Amniotic epithelial cell (primary cell): ENCODE data around the gene RAG1.

ENCODE experiments used
- DNase-seq: peaks from one replicate; pipeline ENCODE4 v3.0.0-alpha.2; 2010; ENCODE audit warnings: low read depth

The RAG1 gene

DNA sequence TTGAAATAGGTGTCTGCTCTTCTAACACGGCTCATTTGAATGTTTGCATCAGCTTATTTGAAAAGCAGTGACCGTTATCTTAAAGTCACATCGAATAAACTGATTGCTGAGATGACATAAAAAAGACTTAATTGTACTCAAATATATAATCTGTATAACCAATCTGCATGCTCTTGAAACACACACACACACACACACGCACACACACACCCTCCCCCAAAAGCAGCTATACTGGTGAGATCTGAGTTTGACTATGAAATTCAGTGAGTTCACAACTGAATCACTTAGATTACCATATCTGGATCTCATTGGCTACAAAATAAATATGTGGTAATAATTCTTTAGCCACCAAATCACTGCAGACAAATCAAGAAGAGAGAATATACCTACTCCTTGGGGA, 22.7 kb downstream of the RAG1 start:
- no peak for DNase-seq

DNA sequence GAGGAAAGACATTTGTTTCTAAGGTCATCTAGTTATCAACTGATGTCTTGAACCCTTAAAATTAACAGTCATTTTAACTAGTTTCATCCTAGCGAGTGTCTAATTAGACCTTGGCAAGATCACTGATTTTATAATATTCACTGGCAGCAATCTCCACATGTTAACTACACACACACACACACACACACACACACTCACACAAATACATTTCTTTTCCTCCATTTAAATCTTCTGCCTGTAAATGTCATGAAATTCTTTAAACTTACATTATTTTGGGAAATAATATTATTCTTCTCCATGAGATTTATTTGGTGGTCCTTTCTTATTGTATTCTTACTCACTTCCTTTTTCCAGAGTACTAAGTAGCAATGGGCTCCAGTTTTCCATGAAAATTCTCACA, 23.6 kb downstream of the RAG1 start:
- DNase-seq = no peak

DNA sequence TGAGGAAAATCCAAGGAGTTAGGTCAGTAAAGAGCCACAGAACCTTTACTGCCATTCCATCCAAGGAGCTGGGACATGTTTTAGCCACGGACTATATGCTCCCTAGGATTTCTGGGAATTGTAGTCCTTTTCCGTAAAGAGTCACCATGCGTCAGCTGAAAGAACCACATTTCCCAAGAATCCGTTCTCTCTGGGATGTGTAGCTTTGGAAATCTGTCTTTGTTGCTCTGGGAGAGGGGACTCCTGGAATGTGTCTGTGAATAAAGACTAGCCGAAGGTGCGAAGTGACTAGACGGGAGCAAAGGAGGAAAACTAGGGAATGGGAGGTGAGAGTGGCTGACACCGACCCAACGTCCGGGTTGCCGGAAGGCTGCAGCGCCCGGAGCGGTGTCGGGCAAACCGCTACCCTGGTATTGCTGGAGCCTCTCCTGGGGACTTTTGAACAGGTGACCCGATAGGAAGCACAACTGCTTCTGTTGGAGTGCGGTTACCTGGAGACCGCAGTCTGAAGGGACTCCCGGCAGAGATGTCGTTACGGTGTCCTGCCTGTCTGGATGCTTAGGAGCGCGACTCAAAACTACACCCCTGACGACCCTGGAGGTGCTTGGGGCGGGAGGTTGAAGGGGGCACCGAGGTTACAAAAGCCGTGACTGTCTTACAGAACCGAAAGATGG, 26.6 kb downstream of the RAG1 start, which contains the start of gene IFTAP:
TSS of gene IFTAP (plus strand) at position 187 of the 674 bp plus-strand sequence. CDS start 15,602 bp downstream, outside the sequence.
- DNase-seq = peak; percentile 94

DNA sequence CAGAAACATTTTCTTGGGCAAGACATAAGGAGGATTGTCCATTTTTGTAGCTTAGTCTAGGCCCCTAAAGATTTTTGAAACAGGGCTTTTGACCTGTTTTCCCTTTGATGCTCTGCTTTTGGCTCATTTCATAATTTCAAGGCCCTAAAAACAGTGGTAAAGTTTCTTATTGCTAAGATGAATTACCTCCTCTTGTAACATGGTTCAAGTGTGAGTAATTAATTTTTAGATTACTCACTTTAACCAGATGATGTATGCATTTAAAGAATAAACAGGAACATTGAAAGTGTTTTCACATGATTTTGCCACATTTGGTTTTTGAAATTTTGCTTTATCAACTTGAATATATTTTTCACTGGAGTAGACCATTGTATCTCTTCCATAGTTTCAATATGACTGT, 29.1 kb downstream of the RAG1 start:
- no peak for DNase-seq

GRCh38 chr11:36598051-36598450, 30.2 kb downstream of the RAG1 start, which contains the start of gene RAG2:
TSS of gene RAG2 (minus strand) at chr11:36598236. CDS start at chr11:36594168, 4,068 bp downstream.
- DNase-seq = no peak

- DNase-seq = no peak
Observed at GRCh38 chr11:36600180-36600579, 32.4 kb downstream of the RAG1 start.

DNA sequence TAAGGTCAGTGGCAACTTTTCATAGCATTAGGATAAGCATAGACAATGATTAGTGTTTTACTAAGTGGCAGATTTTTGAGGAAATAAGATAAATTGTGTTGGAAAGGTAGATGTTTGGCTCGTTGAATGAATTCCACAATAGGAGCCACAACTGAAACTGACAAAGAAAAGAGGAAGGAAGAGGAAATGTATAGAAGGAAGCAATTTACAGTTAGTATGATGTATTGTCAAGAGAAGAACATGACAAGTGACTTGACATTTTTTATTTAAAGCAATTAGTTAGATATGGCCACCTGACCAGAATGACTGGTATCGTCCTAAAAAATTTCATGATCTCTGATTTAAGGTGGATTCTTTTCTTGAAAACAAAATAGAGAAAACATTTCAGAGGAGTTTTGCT, 33.3 kb downstream of the RAG1 start:
- DNase-seq = no peak

GRCh38 chr11:36602135-36602534, 34.3 kb downstream of the RAG1 start:
- no peak for DNase-seq

- no peak for DNase-seq
Observed at GRCh38 chr11:36605221-36606216, 37.7 kb downstream of the RAG1 start.

DNA sequence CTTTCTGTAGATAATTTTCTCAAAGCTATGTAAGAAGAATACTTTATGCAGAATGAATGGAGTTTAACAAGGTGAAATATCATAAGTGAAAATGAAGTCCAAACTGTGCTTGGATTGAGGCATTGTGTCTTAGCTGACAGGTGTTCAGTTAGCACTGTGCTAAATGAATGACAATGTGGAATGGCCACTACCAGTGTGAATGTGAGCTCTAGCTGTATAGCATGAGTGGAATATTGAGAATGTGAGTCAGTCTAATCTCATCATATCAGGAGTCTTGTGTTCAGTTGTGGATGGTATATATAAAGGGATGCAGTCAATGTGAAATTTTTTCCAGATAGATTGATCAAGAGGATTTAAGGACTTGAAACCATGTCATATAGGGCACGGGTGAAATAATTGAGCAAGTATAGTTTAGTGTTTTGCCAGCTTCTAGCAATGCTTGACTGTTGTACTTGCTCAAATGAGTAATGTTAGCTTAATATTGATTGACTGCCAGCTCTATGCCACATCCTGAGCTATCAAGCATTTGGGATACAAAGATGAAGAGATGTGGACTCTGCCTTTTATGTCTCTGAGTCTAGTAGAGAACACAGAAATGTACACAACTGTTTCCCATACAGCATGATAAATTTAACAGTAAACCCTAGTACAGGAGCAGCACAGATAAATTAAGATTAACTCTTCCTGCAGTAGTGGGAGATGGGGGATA, 40.8 kb downstream of the RAG1 start:
- no peak for DNase-seq

DNA sequence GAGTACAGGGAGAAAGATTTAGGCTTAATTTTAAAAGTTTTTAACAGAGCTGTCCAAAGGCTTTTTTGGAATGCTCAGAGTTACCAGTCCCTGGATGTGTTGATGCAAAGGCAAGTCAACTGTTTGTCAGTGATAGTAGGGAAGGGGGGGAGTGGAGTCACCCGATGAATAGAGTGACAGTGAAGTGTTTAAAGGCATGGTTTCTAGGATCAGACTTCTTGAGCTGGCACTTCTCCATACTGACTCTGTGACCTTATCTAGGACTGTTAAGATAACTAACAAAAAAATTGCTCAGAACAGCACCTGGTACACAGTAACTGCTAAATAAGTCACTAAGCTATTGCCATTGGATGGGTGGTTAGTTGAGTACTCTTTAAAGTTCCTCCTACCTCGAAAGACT, 41.6 kb downstream of the RAG1 start:
- DNase-seq = no peak

- no peak for DNase-seq
Observed at GRCh38 chr11:36615826-36616225, 48.0 kb downstream of the RAG1 start.

DNA sequence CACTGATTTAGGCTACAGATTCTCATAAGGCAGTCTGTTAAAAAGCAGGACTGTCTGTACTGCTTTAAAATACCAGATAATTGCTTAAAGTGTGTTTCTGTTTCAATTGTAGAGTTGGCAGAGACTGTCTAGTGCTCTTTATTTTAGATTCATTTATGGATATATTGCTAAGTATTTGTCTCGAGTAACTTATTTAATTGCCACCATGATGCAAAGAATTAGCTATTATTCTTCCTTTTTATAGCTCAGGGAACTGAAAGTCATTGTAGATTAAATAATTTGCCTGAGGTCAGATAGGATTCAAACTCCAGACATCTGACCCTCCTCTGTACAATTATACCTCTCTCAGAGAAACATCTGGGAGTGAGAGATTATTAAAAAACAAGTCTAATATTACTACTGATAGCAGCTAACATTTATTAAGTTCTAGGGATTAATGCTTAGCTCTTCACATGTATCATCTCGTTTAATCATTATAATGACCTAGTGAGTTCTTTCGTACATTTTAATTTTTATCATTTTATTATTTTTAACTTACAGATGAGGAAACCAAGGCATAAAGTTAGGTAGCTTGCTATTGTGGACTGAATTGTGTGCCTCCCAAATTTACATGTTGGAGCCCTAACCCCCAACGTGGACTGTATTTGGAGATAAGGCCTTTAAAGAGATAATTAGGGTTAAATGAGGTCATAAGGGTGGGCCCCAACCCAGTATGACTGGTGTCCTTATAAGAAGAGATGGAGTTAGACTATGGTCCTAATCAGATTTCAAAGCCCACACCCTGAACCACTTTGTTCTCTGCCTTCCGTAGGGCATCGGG, 49.9 kb downstream of the RAG1 start:
- no peak for DNase-seq

GRCh38 chr11:36618363-36619047, 50.7 kb downstream of the RAG1 start:
- DNase-seq = no peak

DNA sequence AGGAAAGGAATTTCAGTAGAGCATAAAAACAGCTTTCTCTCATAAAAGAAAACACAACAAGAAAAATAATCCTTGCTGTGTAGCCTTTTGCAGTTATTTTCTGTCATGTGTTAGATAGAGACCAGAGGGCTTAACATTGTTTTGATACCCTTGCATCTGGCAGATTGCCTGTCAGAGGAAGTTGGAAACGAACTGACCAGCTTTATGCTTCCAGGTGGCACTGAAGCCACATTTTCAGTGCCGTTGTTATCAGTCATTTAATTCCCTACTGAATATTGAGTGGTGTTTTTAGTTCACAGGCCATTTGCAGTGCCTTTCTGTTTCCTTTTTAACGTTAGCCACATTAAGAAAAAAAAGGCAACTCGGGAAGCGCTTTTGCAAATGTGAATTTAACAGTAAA, 51.7 kb downstream of the RAG1 start:
- no peak for DNase-seq

- DNase-seq = no peak
Observed at GRCh38 chr11:36620246-36620645, 52.4 kb downstream of the RAG1 start.

DNA sequence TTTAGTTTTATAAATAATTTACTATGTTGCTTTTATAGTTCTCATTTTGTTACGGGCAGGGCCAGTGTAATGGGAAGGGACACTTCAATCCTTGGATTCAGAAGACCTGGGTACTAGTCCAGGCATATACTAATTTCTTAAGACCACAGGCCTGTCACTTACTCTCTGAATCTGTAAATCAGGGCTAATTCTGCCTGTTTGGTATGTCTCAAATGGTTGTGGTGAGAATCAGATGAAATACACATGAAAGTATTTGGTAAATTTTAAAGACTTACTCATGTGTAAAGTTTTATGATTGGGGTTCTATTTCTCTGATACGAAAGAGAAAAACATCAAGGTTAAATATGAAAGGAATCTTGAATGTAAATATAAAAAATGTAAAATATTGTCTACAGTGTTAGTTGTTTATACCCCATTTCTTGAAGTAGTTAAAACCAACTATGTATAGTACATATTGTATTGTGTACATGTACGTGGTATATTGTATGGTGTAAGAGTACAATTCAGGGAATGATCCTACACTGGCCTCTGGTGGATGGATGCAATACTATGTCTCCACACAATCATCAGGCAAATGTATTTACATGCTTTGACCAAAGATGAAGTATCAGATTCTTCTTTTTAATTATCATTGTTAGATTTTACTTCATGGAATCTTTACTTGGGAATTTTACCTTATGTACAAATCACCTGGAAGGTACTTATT, 54.8 kb downstream of the RAG1 start:
- peak; percentile 31 for DNase-seq

GRCh38 chr11:36623494-36623893, 55.7 kb downstream of the RAG1 start:
- DNase-seq = no peak

- no peak for DNase-seq
Observed at GRCh38 chr11:36627006-36627405, 59.2 kb downstream of the RAG1 start.

DNA sequence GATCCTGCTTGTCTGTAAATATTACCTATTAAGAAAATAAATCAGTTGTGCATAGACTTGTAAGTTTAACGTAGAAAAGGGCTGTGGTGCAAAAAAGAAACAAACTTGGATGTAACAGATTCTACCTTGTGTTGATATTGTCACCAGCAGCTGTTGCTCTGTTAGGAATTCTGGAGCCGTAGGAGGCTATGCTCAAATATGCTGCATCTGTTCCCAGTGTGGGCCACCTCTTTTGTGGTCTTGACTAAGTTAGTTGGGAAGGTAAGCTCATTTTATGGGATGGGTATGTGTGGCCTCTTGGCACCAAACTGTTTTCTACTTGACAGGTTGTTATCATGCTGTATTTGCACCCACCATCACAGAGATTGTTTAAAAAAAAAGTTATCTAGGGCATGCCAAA, 59.7 kb downstream of the RAG1 start:
- DNase-seq = no peak
